ENCODE results near the gene LRRC8E. TPM values are rescaled to one million over a fixed set of nuclear protein-coding genes. Genes with fewer than 3 reads are reported as not detected.

Gene LRRC8E
- total and polyA plus RNA-seq, 7 donors: 0.03 to 0.26 (median 0.09) TPM; not detected in 1

DNA sequence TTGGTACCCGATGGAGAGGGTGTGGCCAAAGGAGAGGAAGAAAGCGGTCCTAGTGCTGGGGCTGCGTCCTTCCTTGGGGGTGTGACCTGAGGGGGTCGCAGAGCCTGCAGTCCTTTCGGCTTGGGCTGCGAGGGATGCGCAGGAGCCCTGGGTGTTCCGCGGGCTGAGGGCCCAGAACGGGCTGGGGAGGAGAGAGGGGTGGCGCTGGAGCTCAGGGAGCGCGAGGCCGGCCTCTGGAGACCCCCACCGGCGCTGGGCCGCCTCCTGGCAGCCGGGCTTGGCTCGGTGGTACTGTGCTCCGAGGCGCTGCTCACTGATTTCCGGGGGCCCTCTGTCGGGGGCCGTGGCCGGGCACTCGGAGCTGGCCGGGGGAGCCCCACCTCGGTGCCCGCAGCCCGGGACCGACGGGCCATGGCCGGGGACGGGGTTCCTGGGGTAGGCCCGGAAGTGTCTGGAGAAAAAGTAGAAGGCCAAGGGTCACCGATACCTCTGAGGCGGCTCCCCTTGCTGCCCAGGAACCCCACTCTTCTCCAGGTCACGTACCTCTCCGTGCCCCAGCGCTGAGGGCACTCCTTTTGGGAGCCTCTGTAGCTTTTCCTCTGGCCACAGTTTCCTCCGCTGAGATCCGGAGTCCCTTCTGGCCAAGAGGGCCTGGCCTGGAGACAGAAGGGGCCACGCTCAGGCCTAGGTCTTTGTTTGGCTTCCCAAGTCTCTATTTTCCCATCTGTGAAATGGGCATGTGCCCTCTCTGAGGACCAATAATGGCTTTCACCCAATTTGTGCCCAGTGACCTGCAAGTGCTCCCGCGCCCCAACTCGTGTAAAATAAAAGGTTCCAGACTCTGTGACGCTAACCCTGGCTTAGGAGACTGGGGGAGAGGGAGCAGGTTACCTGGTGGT lies 15.8 kb upstream of the LRRC8E start:
- intact Hi-C loops (cut with DNase I): no loop called here
- ATAC-seq (no peak), DNase-seq (no peak)
- TF ChIP-seq CTCF (IDR thresholded peaks at IDR 0.05): no peak
- Histone ChIP-seq H3K4me3 (no peak overlapping the region), H3K9me3 (no peaks in the 10 kb centered on the region), H3K4me1 (peaks cover 8% of the 10 kb centered on the region), H3K27me3 (ENCODE audit: insufficient read depth in 3 of 3, low read length in 2 of 3) (peaks cover 0 to 48% (median 19%) of the 10 kb centered on the region in 3 donors), H3K27ac (no peak overlapping the region), H3K36me3 (ENCODE audit: insufficient read depth in 1 of 2, low read depth in 1 of 2) (no peaks in the 10 kb centered on the region)
- 55 to 63% (median 62%) methylated on average over 34 to 47 of the region's 47 CpGs for WGBS, 3 donors

- H3K27ac ChIP-seq: no peak overlapping the region
- DNase-seq (peak in 1 of 2 donors; percentile 44), ATAC-seq (no peak)
- intact Hi-C loops (cut with DNase I): no loop called here
- H3K4me1 ChIP-seq: peaks cover 6% of the 10 kb centered on the region
- H3K36me3 ChIP-seq (ENCODE audit: insufficient read depth in 1 of 2, low read depth in 1 of 2): no peaks in the 10 kb centered on the region
- no peak for TF ChIP-seq CTCF (IDR thresholded peaks at IDR 0.05)
- H3K27me3 ChIP-seq (ENCODE audit: insufficient read depth in 3 of 3, low read length in 2 of 3): peaks cover 0 to 39% (median 19%) of the 10 kb centered on the region in 3 donors
- 10 to 20% (median 16%) methylated on average over 39 to 53 of the region's 53 CpGs for WGBS, 3 donors
- no peaks in the 10 kb centered on the region for H3K9me3 ChIP-seq
- no peak overlapping the region for H3K4me3 ChIP-seq
Measured at GRCh38 chr19:7873304-7874075, 14.8 kb upstream of the LRRC8E start.

- no peak for TF ChIP-seq CTCF (IDR thresholded peaks at IDR 0.05)
- no peaks in the 10 kb centered on the region for H3K9me3 ChIP-seq
- ATAC-seq: no peak
- H3K4me1 ChIP-seq: peaks cover 2% of the 10 kb centered on the region
- WGBS, 3 donors: 1 to 3% (median 2%) methylated on average over 33 to 88 of the region's 88 CpGs
- H3K27me3 ChIP-seq (ENCODE audit: insufficient read depth in 3 of 3, low read length in 2 of 3): peaks cover 0 to 35% (median 19%) of the 10 kb centered on the region in 3 donors
- H3K27ac ChIP-seq: no peak within 1 kb of the TSS
- H3K36me3 ChIP-seq (ENCODE audit: insufficient read depth in 1 of 2, low read depth in 1 of 2): no peaks in the 10 kb centered on the region
- intact Hi-C loops (cut with DNase I): no loop called here
- no peak within 1 kb of the TSS for H3K4me3 ChIP-seq
- DNase-seq: no peak
Measured at GRCh38 chr19:7874076-7874896, 14.0 kb upstream of the LRRC8E start, which contains the start of gene PRR36. Gene PRR36 (minus strand): TSS chr19:7874390. CDS start chr19:7873689, 701 bp downstream.

GRCh38 chr19:7874897-7875273 lies 13.4 kb upstream of the LRRC8E start:
- no peaks in the 10 kb centered on the region for H3K4me1 ChIP-seq
- no peaks in the 10 kb centered on the region for H3K9me3 ChIP-seq
- peaks cover 0 to 35% (median 21%) of the 10 kb centered on the region in 3 donors for H3K27me3 ChIP-seq (ENCODE audit: insufficient read depth in 3 of 3, low read length in 2 of 3)
- no peaks in the 10 kb centered on the region for H3K36me3 ChIP-seq (ENCODE audit: insufficient read depth in 1 of 2, low read depth in 1 of 2)
- 48 to 58% (median 51%) methylated on average over 12 of the region's 12 CpGs for WGBS, 3 donors
- no peak overlapping the region for H3K4me3 ChIP-seq
- no peak for TF ChIP-seq CTCF (IDR thresholded peaks at IDR 0.05)
- no peak for ATAC-seq
- intact Hi-C loops (cut with DNase I): no loop called here
- DNase-seq: no peak
- H3K27ac ChIP-seq: no peak overlapping the region
